Liver (tissue), 9 donors: ENCODE measurements around the gene CAB39. TPM values are rescaled to one million over a fixed set of nuclear protein-coding genes. Genes with fewer than 3 reads are reported as not detected.

ENCODE experiments used
- DNase-seq: peaks from one replicate; pipeline ENCODE4 v3.0.0-alpha.2; 2017; ENCODE audit warnings: low spot score
- H3K27ac ChIP-seq, 2 donors: one replicate each; pipeline ENCODE4 v1.7.0; 2013; ENCODE audit warnings: inconsistent platforms in 2 of 2, low read length in 2 of 2, control low read depth in 1 of 2, low read depth in 1 of 2, mild to moderate bottlenecking in 1 of 2
- H3K27me3 ChIP-seq, 4 donors: one replicate each; pipeline versions ENCODE4 v1.6.1 to v1.7.0; 2013; ENCODE audit warnings: low read length in 3 of 4, inconsistent platforms in 1 of 4, mild to moderate bottlenecking in 1 of 4, moderate library complexity in 1 of 4; ENCODE audit not compliant: control insufficient read depth in 4 of 4, insufficient read depth in 4 of 4
- H3K36me3 ChIP-seq, 4 donors: one replicate each; pipeline versions ENCODE4 v1.6.1 to v1.7.0; 2013; ENCODE audit warnings: low read length in 3 of 4, mild to moderate bottlenecking in 3 of 4, low read depth in 1 of 4, moderate library complexity in 1 of 4; ENCODE audit not compliant: control insufficient read depth in 4 of 4, insufficient read depth in 3 of 4
- H3K4me1 ChIP-seq, 4 donors: one replicate each; pipeline versions ENCODE4 v1.6.1 to v1.7.0; 2013; ENCODE audit warnings: low read length in 3 of 4, mild to moderate bottlenecking in 3 of 4, moderate library complexity in 1 of 4; ENCODE audit not compliant: control insufficient read depth in 4 of 4, insufficient read depth in 4 of 4
- H3K4me3 ChIP-seq, 3 donors: one replicate each; pipeline versions ENCODE4 v1.6.1 to v1.7.0; 2013; ENCODE audit warnings: low read length in 3 of 3, control low read depth in 1 of 3, low read depth in 1 of 3, mild to moderate bottlenecking in 1 of 3
- H3K9ac ChIP-seq, 2 donors: one replicate each; pipeline ENCODE4 v1.7.0; 2013; ENCODE audit warnings: low read length in 2 of 2, mild to moderate bottlenecking in 2 of 2, moderate library complexity in 2 of 2, control low read depth in 1 of 2, low read depth in 1 of 2
- H3K9me3 ChIP-seq, 4 donors: one replicate each; pipeline versions ENCODE4 v1.6.1 to v1.7.0; 2013; ENCODE audit warnings: low read length in 3 of 4; ENCODE audit not compliant: control insufficient read depth in 4 of 4
- CTCF ChIP-seq: fragments of 150-350 bp; IDR thresholded peaks from 2 replicates; pipeline ENCODE4 v1.5.1; 2017; ENCODE audit warnings: improper control_type of control experiment, low read depth, low read length; ENCODE audit not compliant: missing input control
- EGR1 ChIP-seq, 2 donors: IDR thresholded peaks; 2 replicates each; pipeline ENCODE4 v1.6.1; 2016 to 2018; ENCODE audit warnings: antibody characterized with exemption in 2 of 2, low read depth in 2 of 2
- FOXA1 ChIP-seq: IDR thresholded peaks from 2 replicates; pipeline ENCODE4 v1.6.1; 2016; ENCODE audit warnings: antibody characterized with exemption
- FOXA2 ChIP-seq: IDR thresholded peaks from 2 replicates; pipeline ENCODE4 v1.6.1; 2016; ENCODE audit warnings: antibody characterized with exemption
- GABPA ChIP-seq, 2 donors: IDR thresholded peaks in 1 of 2; conservative IDR thresholded peaks in 1 of 2; 2 replicates each; pipeline ENCODE4 v1.6.1; 2016; ENCODE audit warnings: antibody characterized with exemption in 2 of 2, mild to moderate bottlenecking in 1 of 2, moderate library complexity in 1 of 2
- HNF4A ChIP-seq, 2 donors: conservative IDR thresholded peaks; 2 replicates each; pipeline ENCODE4 v1.6.1; 2016; ENCODE audit warnings: antibody characterized with exemption in 2 of 2, mild to moderate bottlenecking in 2 of 2
- HNF4G ChIP-seq: IDR thresholded peaks from 2 replicates; pipeline ENCODE4 v1.6.1; 2016; ENCODE audit warnings: antibody characterized with exemption
- JUND ChIP-seq, 2 donors: IDR thresholded peaks; 2 replicates each; pipeline ENCODE4 v1.6.1; 2016; ENCODE audit warnings: antibody characterized with exemption in 2 of 2
- MAX ChIP-seq: IDR thresholded peaks from 2 replicates; pipeline ENCODE4 v1.6.1; 2016; ENCODE audit warnings: antibody characterized with exemption
- NR2F2 ChIP-seq: IDR thresholded peaks from 2 replicates; pipeline ENCODE4 v1.6.1; 2016; ENCODE audit warnings: antibody characterized with exemption
- RAD21 ChIP-seq, 2 donors: IDR thresholded peaks; 2 replicates each; pipeline ENCODE4 v1.6.1; 2016; ENCODE audit warnings: antibody characterized with exemption in 2 of 2, mild to moderate bottlenecking in 2 of 2
- RXRA ChIP-seq, 2 donors: IDR thresholded peaks; 2 replicates each; pipeline ENCODE4 v1.6.1; 2017 to 2018; ENCODE audit warnings: antibody characterized with exemption in 2 of 2, mild to moderate bottlenecking in 1 of 2
- SP1 ChIP-seq: IDR thresholded peaks from 2 replicates; pipeline ENCODE4 v1.6.1; 2018; ENCODE audit warnings: antibody characterized with exemption, mild to moderate bottlenecking
- TAF1 ChIP-seq: conservative IDR thresholded peaks from 2 replicates; pipeline ENCODE4 v1.6.1; 2016; ENCODE audit warnings: antibody characterized with exemption, mild to moderate bottlenecking
- WGBS: extraction: QIAGEN DNeasy Blood & Tissue Kit; methylation state at CpG from one replicate; pipeline ENCODE4 v1.1.7; 2013; 5-methylcytosine and 5-hydroxymethylcytosine counted together
- polyA plus RNA-seq, 2 donors: library from polyadenylated mRNA; stranded (reverse) in 1 of 2; unstranded in 1 of 2; fragments of 200-250 nt in 1 of 2; fragments of >200 nt in 1 of 2; fragmentation: Nextera tagmentation in 1 of 2; extraction: Ambion mirVana in 1 of 2; gene quantifications; one replicate each; pipeline versions ENCODE4 v1.2.1 to v1.2.3, GENCODE V29; 2013 to 2015
- total RNA-seq, 2 donors: library from RNA; depleted of rRNA; stranded (reverse); fragments of >200 nt; gene quantifications; one replicate each; pipeline ENCODE4 v1.2.3, GENCODE V29; 2014
- TF ChIP-seq, protein P1 (sequence below): IDR thresholded peaks from 2 replicates; pipeline ENCODE4 v1.6.1; 2016; ENCODE audit warnings: antibody characterized with exemption, mild to moderate bottlenecking
- TF ChIP-seq, protein P2 (sequence below): IDR thresholded peaks from 2 replicates; pipeline ENCODE4 v1.6.1; 2016; ENCODE audit warnings: antibody characterized with exemption
- TF ChIP-seq, protein P3 (sequence below): IDR thresholded peaks from 2 replicates; pipeline ENCODE4 v1.6.1; 2016; ENCODE audit warnings: antibody characterized with exemption
- donor health status: healthy.
- donor health status: healthy.
- donor health status: healthy.
- donor health status: healthy.
- donor health status: healthy.

The CAB39 gene
- total and polyA plus RNA-seq, 4 donors: 9.2 to 39.8 (median 26.5) TPM

GRCh38 chr2:230717600-230717999 is 5.0 kb downstream of the CAB39 start:
- peaks cover 4 to 26% (median 17%) of the 10 kb centered on the region in 4 donors for H3K4me1 ChIP-seq

DNA sequence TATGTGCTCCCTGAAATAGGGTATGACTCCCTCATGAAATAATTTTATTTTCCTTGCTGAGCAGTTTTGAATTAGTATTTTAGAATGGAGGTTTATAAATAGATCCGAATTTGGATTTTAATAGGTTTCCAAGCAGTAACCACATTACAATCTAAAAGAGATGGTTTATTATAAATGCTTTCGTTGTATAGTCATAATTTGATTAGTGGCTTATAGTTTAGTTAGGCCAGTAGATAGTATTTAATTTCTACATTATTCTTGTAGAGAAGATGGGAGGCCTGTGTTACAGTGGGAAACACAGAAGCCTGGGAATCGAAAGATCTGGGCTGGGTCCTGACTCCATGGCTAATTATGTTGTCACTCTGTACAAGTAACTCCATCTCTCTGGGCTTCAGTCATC is 6.7 kb downstream of the CAB39 start:
- Histone ChIP-seq H3K9me3 (no peaks in the 10 kb centered on the region), H3K36me3 (peaks cover 0 to 3% (median 2%) of the 10 kb centered on the region in 4 donors), H3K27me3 (no peaks in the 10 kb centered on the region), H3K9ac (no peak overlapping the region), H3K4me3 (no peak overlapping the region), H3K4me1 (peaks cover 4 to 18% (median 14%) of the 10 kb centered on the region in 4 donors), H3K27ac (no peak overlapping the region)
- 95% methylated on average over 3 of the region's 3 CpGs for WGBS
- DNase-seq: no peak
- TF ChIP-seq MAX: no peak
- TF ChIP-seq EGR1 (IDR thresholded peaks at IDR 0.05; ENCODE audit: low read depth in 2 of 2): no peak
- TF ChIP-seq, protein P1, sequence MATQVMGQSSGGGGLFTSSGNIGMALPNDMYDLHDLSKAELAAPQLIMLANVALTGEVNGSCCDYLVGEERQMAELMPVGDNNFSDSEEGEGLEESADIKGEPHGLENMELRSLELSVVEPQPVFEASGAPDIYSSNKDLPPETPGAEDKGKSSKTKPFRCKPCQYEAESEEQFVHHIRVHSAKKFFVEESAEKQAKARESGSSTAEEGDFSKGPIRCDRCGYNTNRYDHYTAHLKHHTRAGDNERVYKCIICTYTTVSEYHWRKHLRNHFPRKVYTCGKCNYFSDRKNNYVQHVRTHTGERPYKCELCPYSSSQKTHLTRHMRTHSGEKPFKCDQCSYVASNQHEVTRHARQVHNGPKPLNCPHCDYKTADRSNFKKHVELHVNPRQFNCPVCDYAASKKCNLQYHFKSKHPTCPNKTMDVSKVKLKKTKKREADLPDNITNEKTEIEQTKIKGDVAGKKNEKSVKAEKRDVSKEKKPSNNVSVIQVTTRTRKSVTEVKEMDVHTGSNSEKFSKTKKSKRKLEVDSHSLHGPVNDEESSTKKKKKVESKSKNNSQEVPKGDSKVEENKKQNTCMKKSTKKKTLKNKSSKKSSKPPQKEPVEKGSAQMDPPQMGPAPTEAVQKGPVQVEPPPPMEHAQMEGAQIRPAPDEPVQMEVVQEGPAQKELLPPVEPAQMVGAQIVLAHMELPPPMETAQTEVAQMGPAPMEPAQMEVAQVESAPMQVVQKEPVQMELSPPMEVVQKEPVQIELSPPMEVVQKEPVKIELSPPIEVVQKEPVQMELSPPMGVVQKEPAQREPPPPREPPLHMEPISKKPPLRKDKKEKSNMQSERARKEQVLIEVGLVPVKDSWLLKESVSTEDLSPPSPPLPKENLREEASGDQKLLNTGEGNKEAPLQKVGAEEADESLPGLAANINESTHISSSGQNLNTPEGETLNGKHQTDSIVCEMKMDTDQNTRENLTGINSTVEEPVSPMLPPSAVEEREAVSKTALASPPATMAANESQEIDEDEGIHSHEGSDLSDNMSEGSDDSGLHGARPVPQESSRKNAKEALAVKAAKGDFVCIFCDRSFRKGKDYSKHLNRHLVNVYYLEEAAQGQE: no peak
- TF ChIP-seq RAD21 (IDR thresholded peaks at IDR 0.05): no peak
- TF ChIP-seq, protein P2, sequence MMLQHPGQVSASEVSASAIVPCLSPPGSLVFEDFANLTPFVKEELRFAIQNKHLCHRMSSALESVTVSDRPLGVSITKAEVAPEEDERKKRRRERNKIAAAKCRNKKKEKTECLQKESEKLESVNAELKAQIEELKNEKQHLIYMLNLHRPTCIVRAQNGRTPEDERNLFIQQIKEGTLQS: no peak
- TF ChIP-seq RXRA (IDR thresholded peaks at IDR 0.05): no peak
- TF ChIP-seq, protein P3, sequence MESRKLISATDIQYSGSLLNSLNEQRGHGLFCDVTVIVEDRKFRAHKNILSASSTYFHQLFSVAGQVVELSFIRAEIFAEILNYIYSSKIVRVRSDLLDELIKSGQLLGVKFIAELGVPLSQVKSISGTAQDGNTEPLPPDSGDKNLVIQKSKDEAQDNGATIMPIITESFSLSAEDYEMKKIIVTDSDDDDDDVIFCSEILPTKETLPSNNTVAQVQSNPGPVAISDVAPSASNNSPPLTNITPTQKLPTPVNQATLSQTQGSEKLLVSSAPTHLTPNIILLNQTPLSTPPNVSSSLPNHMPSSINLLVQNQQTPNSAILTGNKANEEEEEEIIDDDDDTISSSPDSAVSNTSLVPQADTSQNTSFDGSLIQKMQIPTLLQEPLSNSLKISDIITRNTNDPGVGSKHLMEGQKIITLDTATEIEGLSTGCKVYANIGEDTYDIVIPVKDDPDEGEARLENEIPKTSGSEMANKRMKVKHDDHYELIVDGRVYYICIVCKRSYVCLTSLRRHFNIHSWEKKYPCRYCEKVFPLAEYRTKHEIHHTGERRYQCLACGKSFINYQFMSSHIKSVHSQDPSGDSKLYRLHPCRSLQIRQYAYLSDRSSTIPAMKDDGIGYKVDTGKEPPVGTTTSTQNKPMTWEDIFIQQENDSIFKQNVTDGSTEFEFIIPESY: no peak
- no peak for TF ChIP-seq SP1
- no peak for TF ChIP-seq JUND (IDR thresholded peaks at IDR 0.05)
- no peak for TF ChIP-seq TAF1

More at GRCh38 chr2:230717600-230717999, 5.0 kb downstream of the CAB39 start:
- no peaks in the 10 kb centered on the region for H3K9me3 ChIP-seq
- H3K27me3 ChIP-seq: no peaks in the 10 kb centered on the region
- no peak overlapping the region for H3K4me3 ChIP-seq
- TF ChIP-seq NR2F2: no peak
- TF ChIP-seq HNF4G: no peak
- no peak for TF ChIP-seq MAX
- no peak for TF ChIP-seq SP1
- TF ChIP-seq RXRA (IDR thresholded peaks at IDR 0.05): no peak
- TF ChIP-seq HNF4A (conservative IDR thresholded peaks at IDR 0.05): no peak
- TF ChIP-seq, protein P3: no peak
- TF ChIP-seq FOXA1: no peak
- no peak for TF ChIP-seq FOXA2
- TF ChIP-seq CTCF: no peak
- no peak for TF ChIP-seq JUND (IDR thresholded peaks at IDR 0.05)
- TF ChIP-seq GABPA (IDR thresholded peaks at IDR 0.05 in 1 of 2, conservative IDR thresholded peaks at IDR 0.05 in 1 of 2): no peak
- H3K27ac ChIP-seq: no peak overlapping the region
- peaks cover 0 to 2% (median 0%) of the 10 kb centered on the region in 4 donors for H3K36me3 ChIP-seq
- DNase-seq: no peak
- WGBS: 86% methylated on average over 3 of the region's 3 CpGs
- no peak overlapping the region for H3K9ac ChIP-seq
